GM12864 (cell line): Measurements from ENCODE around the gene ARHGAP23.
A peak's percentile ranks its signal among the peaks of the same experiment; 100 is the strongest.

Experiments used
- DNase-seq: peaks from one replicate; pipeline ENCODE4 v3.0.0-alpha.2; 2011; ENCODE audit warnings: low read depth
- H3K4me3 ChIP-seq: 2 replicates; pipeline ENCODE4 v1.5.1; 2011; ENCODE audit warnings: mild to moderate bottlenecking, low read depth, low read length, control low read depth
- CTCF ChIP-seq: IDR thresholded peaks from 2 replicates; pipeline ENCODE4 v1.5.1; 2011; ENCODE audit warnings: low read depth, mild to moderate bottlenecking, moderate library complexity, low read length, control low read depth, inconsistent platforms; ENCODE audit errors: missing control alignments

Gene ARHGAP23

GRCh38 chr17:38443356-38444031 is 15.2 kb downstream of the ARHGAP23 start:
- H3K4me3 ChIP-seq = no peak overlapping the region
- DNase-seq = peak; percentile 52
- no peak for TF ChIP-seq CTCF

- no peak overlapping the region for H3K4me3 ChIP-seq
- no peak for DNase-seq
- TF ChIP-seq CTCF = peak; percentile 97
Observed at GRCh38 chr17:38444151-38444550, 15.9 kb downstream of the ARHGAP23 start.

GRCh38 chr17:38447502-38448085 is 19.3 kb downstream of the ARHGAP23 start:
- DNase-seq = no peak
- no peak overlapping the region for H3K4me3 ChIP-seq
- TF ChIP-seq CTCF = no peak

- no peak for TF ChIP-seq CTCF
- DNase-seq = no peak
- no peak overlapping the region for H3K4me3 ChIP-seq
Observed at GRCh38 chr17:38448208-38448771, 20.0 kb downstream of the ARHGAP23 start.

GRCh38 chr17:38449364-38449763 is 21.1 kb downstream of the ARHGAP23 start:
- DNase-seq = no peak
- TF ChIP-seq CTCF = no peak
- H3K4me3 ChIP-seq = no peak overlapping the region

- DNase-seq = no peak
- TF ChIP-seq CTCF = no peak
- no peak overlapping the region for H3K4me3 ChIP-seq
Observed at GRCh38 chr17:38450557-38451029, 22.3 kb downstream of the ARHGAP23 start.
